ENCODE data around the gene MARCO.
"Not testable (repeated sequence)": the region's sequence is repeated elsewhere in the genome, so short reads cannot be mapped to it uniquely, and the experiment has no call there.

Gene MARCO

GRCh38 chr2:119005051-119005450 is 63.1 kb downstream of the MARCO start:
- no peak for DNase-seq (ENCODE audit: low read depth)

GRCh38 chr2:119005555-119005954 is 63.6 kb downstream of the MARCO start:
- no peak for DNase-seq (ENCODE audit: low read depth)

GRCh38 chr2:119006441-119006840 is 64.4 kb downstream of the MARCO start:
- DNase-seq (ENCODE audit: low read depth), result no peak

- DNase-seq (ENCODE audit: low read depth), result no peak
These were observed 66.1 kb downstream of the MARCO start for GRCh38 chr2:119008108-119008507.

- no peak for DNase-seq (ENCODE audit: low read depth)
These were observed 67.1 kb downstream of the MARCO start for GRCh38 chr2:119009110-119009509.

GRCh38 chr2:119010336-119010735 is 68.3 kb downstream of the MARCO start:
- DNase-seq (ENCODE audit: low read depth), result no peak

- no peak for DNase-seq (ENCODE audit: low read depth)
These were observed 69.3 kb downstream of the MARCO start for GRCh38 chr2:119011162-119011909.

- DNase-seq (ENCODE audit: low read depth), result no peak
These were observed 69.9 kb downstream of the MARCO start for GRCh38 chr2:119011910-119012209.

GRCh38 chr2:119012345-119013301 is 70.6 kb downstream of the MARCO start:
- no peak for DNase-seq (ENCODE audit: low read depth)

- no peak for DNase-seq (ENCODE audit: low read depth)
These were observed 71.7 kb downstream of the MARCO start for GRCh38 chr2:119013671-119014070.

- no peak for DNase-seq (ENCODE audit: low read depth)
These were observed 73.9 kb downstream of the MARCO start for GRCh38 chr2:119015845-119016244.

GRCh38 chr2:119019521-119019920 is 77.5 kb downstream of the MARCO start:
- DNase-seq (ENCODE audit: low read depth), result no peak

GRCh38 chr2:119022678-119023077 is 80.7 kb downstream of the MARCO start:
- DNase-seq (ENCODE audit: low read depth), result no peak

- no peak for DNase-seq (ENCODE audit: low read depth)
These were observed 81.5 kb downstream of the MARCO start for GRCh38 chr2:119023534-119023933.

- no peak for DNase-seq (ENCODE audit: low read depth)
These were observed 82.2 kb downstream of the MARCO start for GRCh38 chr2:119024152-119024551.

- no peak for DNase-seq (ENCODE audit: low read depth)
These were observed 82.6 kb downstream of the MARCO start for GRCh38 chr2:119024568-119024967.

GRCh38 chr2:119025013-119025412 is 83.0 kb downstream of the MARCO start:
- DNase-seq (ENCODE audit: low read depth), result no peak

- no peak for DNase-seq (ENCODE audit: low read depth)
These were observed 83.9 kb downstream of the MARCO start for GRCh38 chr2:119025762-119026351.

GRCh38 chr2:119026890-119027289 is 84.9 kb downstream of the MARCO start:
- no peak for DNase-seq (ENCODE audit: low read depth)

- DNase-seq (ENCODE audit: low read depth), result no peak
These were observed 86.6 kb downstream of the MARCO start for GRCh38 chr2:119028327-119029174.

- DNase-seq (ENCODE audit: low read depth), result no peak
These were observed 87.3 kb downstream of the MARCO start for GRCh38 chr2:119029297-119029696.

GRCh38 chr2:119037922-119038321 is 95.9 kb downstream of the MARCO start:
- DNase-seq (ENCODE audit: low read depth), result not testable (repeated sequence)

All from non-pigmented ciliary epithelial cell (primary cell).